Naive thymus-derived CD4-positive, alpha-beta T cell (primary cell): ENCODE data around the gene AGFG1. TPM values are rescaled to one million over a fixed set of nuclear protein-coding genes. Genes with fewer than 3 reads are reported as not detected.

Source experiments
- ATAC-seq: fragments of 150-1000 bp; cut with Tn5 transposase; 2 replicates; pipeline ENCODE4 v1.10.0; 2021; ENCODE audit warnings: mild to moderate bottlenecking, moderate library complexity
- CTCF ChIA-PET: fragments of 350-600 bp; sonication (Branson Sonifier 250); formaldehyde crosslinking; loops from one replicate; lab custom pipeline; 2021; ENCODE audit warnings: antibody characterized with exemption; lab: Charles Lee
- POLR2A ChIA-PET: fragments of 350-600 bp; sonication (Branson Sonifier 250); formaldehyde crosslinking; loops from one replicate; lab custom pipeline; 2021; ENCODE audit warnings: antibody characterized with exemption, inconsistent platforms; lab: Charles Lee
- DNase-seq, 9 donors: peaks; one replicate each; pipeline versions ENCODE4 v3.0.0 to v3.0.0-alpha.2; 2020 to 2022; ENCODE audit warnings: mixed read lengths in 1 of 9
- H3K27ac ChIP-seq: one replicate; pipeline ENCODE4 v1.7.0; 2013; ENCODE audit warnings: mild to moderate bottlenecking, low read depth, low read length, moderate library complexity
- H3K27me3 ChIP-seq, 2 donors: one replicate each; pipeline ENCODE4 v1.7.0; 2013; ENCODE audit warnings: low read length in 2 of 2, mild to moderate bottlenecking in 2 of 2, moderate library complexity in 2 of 2; ENCODE audit not compliant: control insufficient read depth in 2 of 2, insufficient read depth in 2 of 2
- H3K36me3 ChIP-seq, 3 experiments: 1 replicate in 2 of 3; 2 replicates in 1 of 3; pipeline ENCODE4 v1.7.0; 2013; ENCODE audit warnings: low read length in 3 of 3, mild to moderate bottlenecking in 3 of 3, moderate library complexity in 1 of 3; ENCODE audit not compliant: insufficient read depth in 3 of 3, control insufficient read depth in 2 of 3
- H3K4me1 ChIP-seq, 2 donors: one replicate each; pipeline ENCODE4 v1.7.0; 2013; ENCODE audit warnings: low read length in 2 of 2, mild to moderate bottlenecking in 2 of 2, moderate library complexity in 1 of 2; ENCODE audit not compliant: control insufficient read depth in 2 of 2, insufficient read depth in 2 of 2
- H3K4me3 ChIP-seq: 2 replicates; pipeline ENCODE4 v1.7.0; 2013; ENCODE audit warnings: mild to moderate bottlenecking, low read length
- H3K9me3 ChIP-seq, 3 experiments: 1 replicate in 2 of 3; 2 replicates in 1 of 3; pipeline ENCODE4 v1.7.0; 2013; ENCODE audit warnings: low read length in 3 of 3; ENCODE audit not compliant: control insufficient read depth in 2 of 3
- H3K27ac Mint-ChIP-seq, 9 donors: one replicate each; pipeline ENCODE4 v1.8.0; 2020 to 2022; ENCODE audit warnings: mixed read lengths in 9 of 9, mild to moderate bottlenecking in 8 of 9, moderate library complexity in 5 of 9, inconsistent platforms in 2 of 9
- H3K27me3 Mint-ChIP-seq, 5 donors: one replicate each; pipeline ENCODE4 v1.8.0; 2021 to 2022; ENCODE audit warnings: mixed read lengths in 5 of 5, mild to moderate bottlenecking in 1 of 5
- H3K36me3 Mint-ChIP-seq, 5 donors: one replicate each; pipeline ENCODE4 v1.8.0; 2020 to 2022; ENCODE audit warnings: mixed read lengths in 5 of 5, mild to moderate bottlenecking in 3 of 5, inconsistent platforms in 1 of 5
- H3K4me1 Mint-ChIP-seq, 7 donors: one replicate each; pipeline ENCODE4 v1.8.0; 2020 to 2022; ENCODE audit warnings: mixed read lengths in 7 of 7, mild to moderate bottlenecking in 3 of 7, inconsistent platforms in 1 of 7
- H3K4me3 Mint-ChIP-seq, 10 donors: one replicate each; pipeline ENCODE4 v1.8.0; 2020 to 2022; ENCODE audit warnings: mild to moderate bottlenecking in 10 of 10, mixed read lengths in 10 of 10, moderate library complexity in 6 of 10, inconsistent platforms in 2 of 10
- H3K9me3 Mint-ChIP-seq, 11 donors: one replicate each; pipeline ENCODE4 v1.8.0; 2020 to 2022; ENCODE audit warnings: mixed read lengths in 11 of 11, mild to moderate bottlenecking in 4 of 11, inconsistent platforms in 1 of 11, moderate library complexity in 1 of 11
- intact Hi-C, 2 donors: fragments of 100-400 bp; cut with micrococcal nuclease; formaldehyde crosslinking; loops; one replicate each; pipeline ENCODE4 v1.15.1; 2023
- polyA plus RNA-seq, 2 donors: library from polyadenylated mRNA; unstranded; fragments of 300-500 nt; fragmentation: Illumina TruSeq; gene quantifications; one replicate each; pipeline ENCODE4 v1.2.3, GENCODE V29; 2021
- total RNA-seq, 6 experiments: library from RNA in 5 of 6; stranded (reverse) in 5 of 6; gene quantifications; 1 replicate in 5 of 6; 2 replicates in 1 of 6; pipeline ENCODE4 v1.2.3 and lab custom pipeline; 2021 to 2026

AGFG1 gene
- total and polyA plus RNA-seq, 7 experiments from 2014 or later, result 10.6 to 84.5 (median 55.4) TPM

GRCh38 chr2:227577555-227577954 lies 105.6 kb downstream of the AGFG1 start:
- intact Hi-C loops, result no loop called here
- H3K27ac ChIP-seq, result no peak overlapping the region
- no peak overlapping the region for H3K4me3 Mint-ChIP-seq

GRCh38 chr2:227578642-227579041 lies 106.7 kb downstream of the AGFG1 start:
- H3K9me3 Mint-ChIP-seq, result peaks cover 3 to 28% (median 13%) of the 10 kb centered on the region in 11 donors
- POLR2A ChIA-PET, result no interaction called here
- CTCF ChIA-PET, result no interaction called here
- H3K27me3 ChIP-seq, result no peaks in the 10 kb centered on the region
- no peaks in the 10 kb centered on the region for H3K36me3 ChIP-seq
- H3K4me3 Mint-ChIP-seq, result no peak overlapping the region
- H3K27ac Mint-ChIP-seq, result no peak overlapping the region
- intact Hi-C loops, result no loop called here
- ATAC-seq (no peak), DNase-seq (no peak)
- no peaks in the 10 kb centered on the region for H3K4me1 ChIP-seq
- no peak overlapping the region for H3K27ac ChIP-seq
- no peaks in the 10 kb centered on the region for H3K4me1 Mint-ChIP-seq
- H3K4me3 ChIP-seq, result no peak overlapping the region
- peaks cover 23 to 40% (median 36%) of the 10 kb centered on the region in 5 donors for H3K27me3 Mint-ChIP-seq
- H3K9me3 ChIP-seq, result peaks cover 0 to 15% (median 5%) of the 10 kb centered on the region in 3 experiments
- H3K36me3 Mint-ChIP-seq, result peaks cover 6 to 9% (median 8%) of the 10 kb centered on the region in 5 donors

More at GRCh38 chr2:227577555-227577954, 105.6 kb downstream of the AGFG1 start:
- no peaks in the 10 kb centered on the region for H3K27me3 ChIP-seq
- no peak for DNase-seq
- ChIA-PET CTCF (no interaction called here), POLR2A (no interaction called here)
- ATAC-seq, result no peak
- H3K9me3 ChIP-seq, result peaks cover 0 to 5% (median 2%) of the 10 kb centered on the region in 3 experiments
- Mint-ChIP-seq H3K4me1 (no peaks in the 10 kb centered on the region), H3K9me3 (peaks cover 0 to 17% (median 8%) of the 10 kb centered on the region in 11 donors), H3K27ac (no peak overlapping the region), H3K27me3 (peaks cover 22 to 37% (median 31%) of the 10 kb centered on the region in 5 donors), H3K36me3 (peaks cover 3 to 7% (median 3%) of the 10 kb centered on the region in 5 donors)
- no peak overlapping the region for H3K4me3 ChIP-seq
- H3K4me1 ChIP-seq, result no peaks in the 10 kb centered on the region
- no peaks in the 10 kb centered on the region for H3K36me3 ChIP-seq

GRCh38 chr2:227579791-227580190 lies 107.8 kb downstream of the AGFG1 start:
- ATAC-seq, result no peak
- no peaks in the 10 kb centered on the region for H3K4me1 Mint-ChIP-seq
- POLR2A ChIA-PET, result no interaction called here
- no peak overlapping the region for H3K27ac Mint-ChIP-seq
- intact Hi-C loops, result no loop called here
- DNase-seq, result no peak
- no peak overlapping the region for H3K4me3 ChIP-seq
- H3K4me3 Mint-ChIP-seq, result no peak overlapping the region
- no peaks in the 10 kb centered on the region for H3K4me1 ChIP-seq
- H3K36me3 Mint-ChIP-seq, result peaks cover 6 to 12% (median 8%) of the 10 kb centered on the region in 5 donors
- peaks cover 0 to 15% (median 5%) of the 10 kb centered on the region in 3 experiments for H3K9me3 ChIP-seq
- no peaks in the 10 kb centered on the region for H3K27me3 ChIP-seq
- no peak overlapping the region for H3K27ac ChIP-seq
- H3K9me3 Mint-ChIP-seq, result peaks cover 3 to 34% (median 17%) of the 10 kb centered on the region in 11 donors
- CTCF ChIA-PET, result no interaction called here
- no peaks in the 10 kb centered on the region for H3K36me3 ChIP-seq
- peaks cover 23 to 46% (median 43%) of the 10 kb centered on the region in 5 donors for H3K27me3 Mint-ChIP-seq

GRCh38 chr2:227582369-227582768 lies 110.4 kb downstream of the AGFG1 start:
- H3K27me3 ChIP-seq, result no peaks in the 10 kb centered on the region
- H3K36me3 ChIP-seq, result no peaks in the 10 kb centered on the region
- no peak overlapping the region for H3K4me3 Mint-ChIP-seq
- H3K4me3 ChIP-seq, result no peak overlapping the region
- CTCF ChIA-PET, result interaction anchor here (0.6 kb wide), 1 partner anchor 9 kb away, joined by 5 read pairs; no protein-coding TSS in a partner anchor
- intact Hi-C loops, result no loop called here
- ATAC-seq (no peak), DNase-seq (no peak)
- no peak overlapping the region for H3K27ac ChIP-seq
- POLR2A ChIA-PET, result no interaction called here
- H3K27ac Mint-ChIP-seq, result no peak overlapping the region
- H3K4me1 ChIP-seq, result no peaks in the 10 kb centered on the region
- H3K27me3 Mint-ChIP-seq, result peaks cover 19 to 49% (median 40%) of the 10 kb centered on the region in 5 donors
- H3K4me1 Mint-ChIP-seq, result no peaks in the 10 kb centered on the region
- peaks cover 6 to 12% (median 8%) of the 10 kb centered on the region in 5 donors for H3K36me3 Mint-ChIP-seq
- peaks cover 3 to 34% (median 16%) of the 10 kb centered on the region in 11 donors for H3K9me3 Mint-ChIP-seq
- H3K9me3 ChIP-seq, result peaks cover 0 to 15% (median 5%) of the 10 kb centered on the region in 3 experiments

GRCh38 chr2:227592694-227593387 lies 120.9 kb downstream of the AGFG1 start:
- Mint-ChIP-seq H3K9me3 (peaks cover 0 to 7% (median 0%) of the 10 kb centered on the region in 11 donors), H3K27me3 (peaks cover 35 to 62% (median 42%) of the 10 kb centered on the region in 5 donors), H3K27ac (no peak overlapping the region), H3K4me1 (peaks cover 0 to 13% (median 0%) of the 10 kb centered on the region in 7 donors), H3K4me3 (no peak overlapping the region), H3K36me3 (peaks cover 0 to 3% (median 0%) of the 10 kb centered on the region in 5 donors)
- intact Hi-C loops, result no loop called here
- Histone ChIP-seq H3K27ac (no peak overlapping the region), H3K4me3 (no peak overlapping the region), H3K9me3 (no peaks in the 10 kb centered on the region), H3K4me1 (no peaks in the 10 kb centered on the region), H3K27me3 (no peaks in the 10 kb centered on the region), H3K36me3 (no peaks in the 10 kb centered on the region)
- ATAC-seq (no peak), DNase-seq (no peak)
- CTCF ChIA-PET, result no interaction called here
- POLR2A ChIA-PET, result no interaction called here

- no peak overlapping the region for H3K4me3 ChIP-seq
- Mint-ChIP-seq H3K9me3 (peaks cover 0 to 3% (median 0%) of the 10 kb centered on the region in 11 donors), H3K4me3 (no peak overlapping the region), H3K4me1 (peaks cover 0 to 13% (median 0%) of the 10 kb centered on the region in 7 donors), H3K27ac (no peak overlapping the region), H3K36me3 (peaks cover 0 to 3% (median 0%) of the 10 kb centered on the region in 5 donors), H3K27me3 (peaks cover 24 to 54% (median 44%) of the 10 kb centered on the region in 5 donors)
- intact Hi-C loops, result no loop called here
- ChIA-PET CTCF (no interaction called here), POLR2A (no interaction called here)
- no peaks in the 10 kb centered on the region for H3K9me3 ChIP-seq
- no peaks in the 10 kb centered on the region for H3K4me1 ChIP-seq
- no peaks in the 10 kb centered on the region for H3K27me3 ChIP-seq
- no peak for ATAC-seq
- no peak for DNase-seq
- no peaks in the 10 kb centered on the region for H3K36me3 ChIP-seq
- no peak overlapping the region for H3K27ac ChIP-seq
These were observed 123.8 kb downstream of the AGFG1 start for GRCh38 chr2:227595797-227596196.
